GM19468 (cell line): ENCODE measurements around the gene BPIFB4.

ENCODE experiments used
- ATAC-seq: cut with Tn5 transposase; IDR thresholded peaks from one replicate; pipeline ENCODE4 v1.9.1; 2021; ENCODE audit warnings: mild to moderate bottlenecking, moderate library complexity, moderate number of reproducible peaks; ENCODE audit not compliant: unreplicated experiment; ENCODE audit errors: extremely low read depth

The BPIFB4 gene

GRCh38 chr20:33154252-33154651 is 74.8 kb downstream of the BPIFB4 start:
- no peak for ATAC-seq

GRCh38 chr20:33158637-33159385 is 79.4 kb downstream of the BPIFB4 start:
- ATAC-seq: no peak

- ATAC-seq: no peak
These were observed 80.3 kb downstream of the BPIFB4 start for GRCh38 chr20:33159713-33160112.

- ATAC-seq: no peak
These were observed 81.2 kb downstream of the BPIFB4 start for GRCh38 chr20:33160681-33161080.
